ENCODE results near the gene PLCB4. TPM values are rescaled to one million over a fixed set of nuclear protein-coding genes. Genes with fewer than 3 reads are reported as not detected.
A peak's percentile ranks its signal among the peaks of the same experiment; 100 is the strongest.

PLCB4 gene
- polyA plus RNA-seq, 3 donors: not detected

GRCh38 chr20:9453201-9453600 lies 384.3 kb downstream of the PLCB4 start:
- no peaks in the 10 kb centered on the region for H3K27me3 Mint-ChIP-seq (ENCODE audit: low read depth in 3 of 3)
- Histone ChIP-seq H3K36me3 (replicated peaks in 1 of 2; ENCODE audit: control insufficient read depth in 1 of 2, insufficient read depth in 2 of 2, low read length in 2 of 2) (no peaks in the 10 kb centered on the region), H3K27me3 (ENCODE audit: control insufficient read depth in 2 of 2, insufficient read depth in 2 of 2, low read length in 2 of 2) (no peaks in the 10 kb centered on the region), H3K4me2 (replicated peaks; ENCODE audit: extremely low read depth, low read length, poor library complexity, severe bottlenecking) (no peak overlapping the region), H3K9me3 (replicated peaks in 1 of 2; ENCODE audit: control insufficient read depth in 1 of 2, insufficient read depth in 1 of 2, low read length in 2 of 2) (no peaks in the 10 kb centered on the region), H3K79me2 (ENCODE audit: insufficient read depth, low read length) (no peaks in the 10 kb centered on the region), H4K20me1 (ENCODE audit: insufficient read depth, low read length) (no peaks in the 10 kb centered on the region), H3K27ac (ENCODE audit: low read depth in 1 of 2, low read length in 2 of 2) (no peak overlapping the region), H3K4me3 (replicated peaks in 1 of 3; ENCODE audit: low read depth in 2 of 3, low read length in 3 of 3) (no peak overlapping the region), H3K9ac (ENCODE audit: insufficient read depth, low read length, poor library complexity, severe bottlenecking) (no peak overlapping the region), H2AFZ (ENCODE audit: insufficient read depth, low read depth, low read length, poor library complexity, severe bottlenecking) (no peak overlapping the region), H3K4me1 (ENCODE audit: control insufficient read depth in 1 of 2, insufficient read depth in 2 of 2, low read length in 2 of 2) (peaks cover 28 to 46% of the 10 kb centered on the region in 2 donors)
- no CpG with 5 or more reads among the region's 2 CpGs for WGBS (ENCODE audit: insufficient coverage)
- peaks cover 0 to 3% (median 0%) of the 10 kb centered on the region in 7 donors for H3K9me3 Mint-ChIP-seq
- TF ChIP-seq, protein P1, sequence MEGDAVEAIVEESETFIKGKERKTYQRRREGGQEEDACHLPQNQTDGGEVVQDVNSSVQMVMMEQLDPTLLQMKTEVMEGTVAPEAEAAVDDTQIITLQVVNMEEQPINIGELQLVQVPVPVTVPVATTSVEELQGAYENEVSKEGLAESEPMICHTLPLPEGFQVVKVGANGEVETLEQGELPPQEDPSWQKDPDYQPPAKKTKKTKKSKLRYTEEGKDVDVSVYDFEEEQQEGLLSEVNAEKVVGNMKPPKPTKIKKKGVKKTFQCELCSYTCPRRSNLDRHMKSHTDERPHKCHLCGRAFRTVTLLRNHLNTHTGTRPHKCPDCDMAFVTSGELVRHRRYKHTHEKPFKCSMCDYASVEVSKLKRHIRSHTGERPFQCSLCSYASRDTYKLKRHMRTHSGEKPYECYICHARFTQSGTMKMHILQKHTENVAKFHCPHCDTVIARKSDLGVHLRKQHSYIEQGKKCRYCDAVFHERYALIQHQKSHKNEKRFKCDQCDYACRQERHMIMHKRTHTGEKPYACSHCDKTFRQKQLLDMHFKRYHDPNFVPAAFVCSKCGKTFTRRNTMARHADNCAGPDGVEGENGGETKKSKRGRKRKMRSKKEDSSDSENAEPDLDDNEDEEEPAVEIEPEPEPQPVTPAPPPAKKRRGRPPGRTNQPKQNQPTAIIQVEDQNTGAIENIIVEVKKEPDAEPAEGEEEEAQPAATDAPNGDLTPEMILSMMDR (IDR thresholded peaks at IDR 0.05): no peak
- no peak for DNase-seq
- H3K4me3 Mint-ChIP-seq: no peak overlapping the region
- no peak overlapping the region for H3K27ac Mint-ChIP-seq
- intact Hi-C loops (cut with micrococcal nuclease): no loop called here
- no peaks in the 10 kb centered on the region for H3K36me3 Mint-ChIP-seq
- H3K4me1 Mint-ChIP-seq: peaks cover 44% of the 10 kb centered on the region

- Mint-ChIP-seq H3K9me3 (no peaks in the 10 kb centered on the region), H3K36me3 (no peaks in the 10 kb centered on the region), H3K4me3 (no peak overlapping the region), H3K27ac (no peak overlapping the region), H3K4me1 (peaks cover 49% of the 10 kb centered on the region), H3K27me3 (ENCODE audit: low read depth in 3 of 3) (peaks cover 0 to 1% (median 0%) of the 10 kb centered on the region in 3 donors)
- H4K20me1 ChIP-seq (ENCODE audit: insufficient read depth, low read length): no peaks in the 10 kb centered on the region
- no peaks in the 10 kb centered on the region for H3K36me3 ChIP-seq (replicated peaks in 1 of 2; ENCODE audit: control insufficient read depth in 1 of 2, insufficient read depth in 2 of 2, low read length in 2 of 2)
- no peaks in the 10 kb centered on the region for H3K27me3 ChIP-seq (ENCODE audit: control insufficient read depth in 2 of 2, insufficient read depth in 2 of 2, low read length in 2 of 2)
- TF ChIP-seq, protein P1 (IDR thresholded peaks at IDR 0.05): no peak
- H3K4me2 ChIP-seq (replicated peaks; ENCODE audit: extremely low read depth, low read length, poor library complexity, severe bottlenecking): no peak overlapping the region
- intact Hi-C loops (cut with micrococcal nuclease): loop anchor here in 1 of 2 donors (5.0 kb wide), 1 partner anchor 53 kb away; no protein-coding TSS in a partner anchor
- no peaks in the 10 kb centered on the region for H3K9me3 ChIP-seq (replicated peaks in 1 of 2; ENCODE audit: control insufficient read depth in 1 of 2, insufficient read depth in 1 of 2, low read length in 2 of 2)
- no peaks in the 10 kb centered on the region for H3K79me2 ChIP-seq (ENCODE audit: insufficient read depth, low read length)
- H3K27ac ChIP-seq (ENCODE audit: low read depth in 1 of 2, low read length in 2 of 2): no peak overlapping the region
- no peak overlapping the region for H3K9ac ChIP-seq (ENCODE audit: insufficient read depth, low read length, poor library complexity, severe bottlenecking)
- peaks cover 33 to 52% of the 10 kb centered on the region in 2 donors for H3K4me1 ChIP-seq (ENCODE audit: control insufficient read depth in 1 of 2, insufficient read depth in 2 of 2, low read length in 2 of 2)
- no CpG with 5 or more reads among the region's 2 CpGs for WGBS (ENCODE audit: insufficient coverage)
- H2AFZ ChIP-seq (ENCODE audit: insufficient read depth, low read depth, low read length, poor library complexity, severe bottlenecking): no peak overlapping the region
- DNase-seq: peak; percentile 15 to 45 (median 18)
- no peak overlapping the region for H3K4me3 ChIP-seq (replicated peaks in 1 of 3; ENCODE audit: low read depth in 2 of 3, low read length in 3 of 3)
Observed at GRCh38 chr20:9454791-9455190, 385.9 kb downstream of the PLCB4 start.

Measured in CD14-positive monocyte (primary cell).